Loucy (cell line): ENCODE results near the gene CRACR2A.

Experiments used
- H2AFZ ChIP-seq: fragments of 200-600 bp; sonication (generic); 2 replicates; pipeline ENCODE4 v1.6.0; 2016; ENCODE audit warnings: antibody characterized with exemption, mild to moderate bottlenecking, low read length, moderate library complexity
- H3F3A ChIP-seq: fragments of 200-600 bp; 2 replicates; pipeline ENCODE4 v1.6.0; 2016; ENCODE audit warnings: antibody characterized with exemption, low read depth, mild to moderate bottlenecking
- H3K27me3 ChIP-seq: fragments of 200-600 bp; sonication (generic); 2 replicates; pipeline ENCODE4 v1.6.1; 2014; ENCODE audit warnings: low read length, mild to moderate bottlenecking; ENCODE audit not compliant: insufficient read depth, poor library complexity, severe bottlenecking
- H3K36me3 ChIP-seq: fragments of 200-600 bp; sonication (generic); 2 replicates; pipeline ENCODE4 v1.6.1; 2016; ENCODE audit warnings: low read length; ENCODE audit not compliant: insufficient read depth
- H3K4me1 ChIP-seq: fragments of 200-600 bp; sonication (generic); 2 replicates; pipeline ENCODE4 v1.5.1; 2014; ENCODE audit warnings: low read length, mild to moderate bottlenecking; ENCODE audit not compliant: insufficient read depth, poor library complexity, severe bottlenecking
- H3K4me2 ChIP-seq: fragments of 200-600 bp; sonication (generic); 2 replicates; pipeline ENCODE4 v1.6.0; 2014; ENCODE audit warnings: antibody characterized with exemption, low read length, low read depth, mild to moderate bottlenecking; ENCODE audit not compliant: poor library complexity, severe bottlenecking
- H3K4me3 ChIP-seq: fragments of 200-600 bp; sonication (generic); 2 replicates; pipeline ENCODE4 v1.5.1; 2014; ENCODE audit warnings: low read length, mild to moderate bottlenecking, mixed read lengths; ENCODE audit not compliant: poor library complexity, severe bottlenecking
- H3K79me2 ChIP-seq: fragments of 200-600 bp; sonication (generic); 2 replicates; pipeline ENCODE4 v1.6.1; 2014; ENCODE audit warnings: low read length; ENCODE audit not compliant: insufficient read depth
- H3K9ac ChIP-seq: fragments of 200-600 bp; sonication (generic); 2 replicates; pipeline ENCODE4 v1.6.0; 2014; ENCODE audit warnings: mild to moderate bottlenecking, low read depth, low read length, moderate library complexity; ENCODE audit not compliant: poor library complexity, severe bottlenecking
- H3K9me2 ChIP-seq: fragments of 200-600 bp; sonication (generic); replicated peaks from 2 replicates; pipeline ENCODE4 v1.6.1; 2016; ENCODE audit warnings: low read depth, low read length, mixed read lengths
- H3K9me3 ChIP-seq: fragments of 200-600 bp; sonication (generic); 2 replicates; pipeline ENCODE4 v1.6.1; 2014; ENCODE audit warnings: mild to moderate bottlenecking, antibody characterized with exemption, low read length, low read depth; ENCODE audit not compliant: insufficient read depth
- H4K20me1 ChIP-seq: fragments of 200-600 bp; sonication (generic); 2 replicates; pipeline ENCODE4 v1.6.0; 2014; ENCODE audit warnings: antibody characterized with exemption, low read length, mild to moderate bottlenecking; ENCODE audit not compliant: insufficient read depth, poor library complexity, severe bottlenecking
- CTCF ChIP-seq: fragments of 200-600 bp; sonication (generic); conservative IDR thresholded peaks from 2 replicates; pipeline ENCODE4 v1.5.1; 2014; ENCODE audit warnings: mild to moderate bottlenecking, antibody characterized with exemption, low read length
- EZH2phosphoT487 ChIP-seq: fragments of 200-600 bp; IDR thresholded peaks from 2 replicates; pipeline ENCODE4 v1.6.1; 2018; ENCODE audit warnings: antibody characterized with exemption, mild to moderate bottlenecking, moderate library complexity, borderline replicate concordance

The CRACR2A gene

GRCh38 chr12:3666441-3666840 is 86.5 kb downstream of the CRACR2A start:
- H3K79me2 ChIP-seq, result no peaks in the 10 kb centered on the region
- no peaks in the 10 kb centered on the region for H3K9me2 ChIP-seq
- TF ChIP-seq EZH2phosphoT487 (no peak), CTCF (no peak)
- H3F3A ChIP-seq, result no peaks in the 10 kb centered on the region
- no peak overlapping the region for H3K9ac ChIP-seq
- no peaks in the 10 kb centered on the region for H3K27me3 ChIP-seq
- H4K20me1 ChIP-seq, result no peaks in the 10 kb centered on the region
- H3K9me3 ChIP-seq, result no peaks in the 10 kb centered on the region
- no peak overlapping the region for H3K4me3 ChIP-seq
- peaks cover 5% of the 10 kb centered on the region for H3K4me1 ChIP-seq
- H3K36me3 ChIP-seq, result peaks cover 68% of the 10 kb centered on the region; the same call in 1 of the 2 replicates
- no peak overlapping the region for H2AFZ ChIP-seq
- H3K4me2 ChIP-seq, result no peak overlapping the region

DNA sequence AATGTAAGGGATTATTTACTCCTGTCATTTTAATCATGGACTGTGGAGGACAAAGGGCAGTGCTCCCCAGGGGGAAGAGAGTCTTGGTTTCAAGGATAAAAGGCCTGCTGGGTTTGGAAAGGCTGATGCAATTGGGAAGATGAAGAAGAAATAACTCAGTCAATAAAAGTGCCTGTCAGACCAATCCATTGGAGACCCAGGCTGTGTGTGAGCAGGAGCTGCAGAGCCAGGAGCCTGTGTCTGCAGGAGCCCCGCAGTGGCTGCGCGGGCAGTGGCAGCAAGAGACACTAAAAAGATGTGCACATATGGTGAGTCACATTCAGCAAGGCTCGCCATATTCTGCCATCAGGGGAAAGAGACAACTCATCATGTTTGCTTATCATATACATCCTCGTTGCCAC is 90.4 kb downstream of the CRACR2A start:
- TF ChIP-seq EZH2phosphoT487, result no peak
- no peak for TF ChIP-seq CTCF
- H3K27me3 ChIP-seq, result no peaks in the 10 kb centered on the region
- no peaks in the 10 kb centered on the region for H4K20me1 ChIP-seq
- H3K9me3 ChIP-seq, result no peaks in the 10 kb centered on the region
- no peaks in the 10 kb centered on the region for H3F3A ChIP-seq
- peaks cover 66% of the 10 kb centered on the region; the same call in 1 of the 2 replicates for H3K36me3 ChIP-seq
- no peaks in the 10 kb centered on the region for H3K79me2 ChIP-seq
- no peak overlapping the region for H2AFZ ChIP-seq
- no peak overlapping the region for H3K4me2 ChIP-seq
- no peak overlapping the region for H3K9ac ChIP-seq
- H3K4me1 ChIP-seq, result no peaks in the 10 kb centered on the region
- H3K4me3 ChIP-seq, result no peak overlapping the region
- H3K9me2 ChIP-seq, result no peaks in the 10 kb centered on the region

DNA sequence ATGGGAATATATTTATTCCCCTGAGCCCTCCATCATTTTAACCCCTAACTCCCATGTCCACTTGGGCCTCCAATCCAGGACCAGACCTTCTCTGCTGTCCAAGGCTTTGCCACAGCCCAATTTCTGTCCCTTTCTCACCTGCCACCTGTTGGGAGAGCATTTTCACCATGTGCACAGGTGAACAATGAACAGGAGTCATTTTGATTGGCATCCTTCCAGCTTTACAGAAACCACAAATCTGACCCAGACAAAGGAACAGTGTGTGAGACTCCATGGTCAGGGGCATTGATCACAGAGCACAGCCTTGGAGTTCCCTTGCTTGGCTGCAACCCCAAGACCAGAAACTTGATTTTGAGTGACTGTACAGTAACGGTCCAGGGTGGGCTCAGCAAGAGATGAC is 91.9 kb downstream of the CRACR2A start:
- Histone ChIP-seq H3K4me3 (no peak overlapping the region), H3K4me2 (no peak overlapping the region), H3K27me3 (no peaks in the 10 kb centered on the region), H3K9ac (no peak overlapping the region), H2AFZ (no peak overlapping the region), H3K9me3 (no peaks in the 10 kb centered on the region), H3K36me3 (peaks cover 65% of the 10 kb centered on the region; the same call in 1 of the 2 replicates), H3K4me1 (no peaks in the 10 kb centered on the region), H3F3A (no peaks in the 10 kb centered on the region), H4K20me1 (no peaks in the 10 kb centered on the region), H3K9me2 (no peaks in the 10 kb centered on the region), H3K79me2 (no peaks in the 10 kb centered on the region)
- TF ChIP-seq EZH2phosphoT487, result no peak
